ENCODE measurements around the gene EFEMP1. TPM values are rescaled to one million over a fixed set of nuclear protein-coding genes. Genes with fewer than 3 reads are reported as not detected.

The EFEMP1 gene
- total and polyA plus RNA-seq, 4 donors: 0.65 to 11.5 (median 6.5) TPM

DNA sequence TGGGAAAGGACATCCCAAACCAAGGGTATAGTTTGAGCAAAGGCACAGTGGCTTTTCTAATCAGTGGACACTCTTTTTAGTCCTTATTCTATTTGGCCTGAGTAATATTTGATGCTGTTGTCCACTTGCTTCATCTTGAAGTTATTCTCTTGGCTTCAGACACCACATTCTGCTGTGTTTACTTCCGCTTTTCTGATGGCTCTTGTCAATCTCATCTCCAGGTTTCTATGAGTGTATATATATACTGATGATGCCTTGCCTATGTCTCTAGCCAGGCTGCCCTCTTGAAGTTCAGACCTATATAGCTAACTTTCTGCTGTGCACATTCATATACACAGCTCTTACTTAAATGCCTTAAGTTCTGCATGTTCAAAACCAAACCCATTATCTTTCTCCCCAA is 83.1 kb downstream of the EFEMP1 start:
- Histone ChIP-seq H3K36me3 (ENCODE audit: control insufficient read depth in 4 of 4, insufficient read depth in 3 of 4, low read depth in 1 of 4, low read length in 3 of 4) (no peaks in the 10 kb centered on the region), H3K27ac (ENCODE audit: low read depth in 1 of 2, low read length in 2 of 2) (no peak overlapping the region), H3K9me3 (ENCODE audit: control insufficient read depth in 4 of 4, low read length in 3 of 4) (no peaks in the 10 kb centered on the region), H3K4me1 (ENCODE audit: control insufficient read depth in 4 of 4, insufficient read depth in 4 of 4, low read length in 3 of 4) (peaks cover 0 to 13% (median 9%) of the 10 kb centered on the region in 4 donors), H3K27me3 (ENCODE audit: control insufficient read depth in 4 of 4, insufficient read depth in 4 of 4, low read length in 3 of 4) (no peaks in the 10 kb centered on the region), H3K4me3 (ENCODE audit: low read depth in 1 of 3, low read length in 3 of 3) (no peak overlapping the region), H3K9ac (ENCODE audit: low read depth in 1 of 2, low read length in 2 of 2) (no peak overlapping the region)
- DNase-seq (ENCODE audit: low spot score): no peak
- TF ChIP-seq, protein P1, sequence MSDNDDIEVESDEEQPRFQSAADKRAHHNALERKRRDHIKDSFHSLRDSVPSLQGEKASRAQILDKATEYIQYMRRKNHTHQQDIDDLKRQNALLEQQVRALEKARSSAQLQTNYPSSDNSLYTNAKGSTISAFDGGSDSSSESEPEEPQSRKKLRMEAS (IDR thresholded peaks at IDR 0.05): no peak
- TF ChIP-seq YY1 (IDR thresholded peaks at IDR 0.05) (no peak), CTCF (IDR thresholded peaks at IDR 0.05; ENCODE audit: low read depth, low read length, missing input control) (no peak), NR2F2 (IDR thresholded peaks at IDR 0.05) (no peak), FOXA2 (IDR thresholded peaks at IDR 0.05) (no peak)
- WGBS: 89% methylated on average over 1 of the region's 1 CpG

- 36% methylated on average over 7 of the region's 7 CpGs for WGBS
- TF ChIP-seq HNF4A (conservative IDR thresholded peaks at IDR 0.05) (peak in 1 of 2 donors; percentile 39), FOXA2 (IDR thresholded peaks at IDR 0.05) (peak; percentile 27), GABPA (IDR thresholded peaks at IDR 0.05 in 1 of 2, conservative IDR thresholded peaks at IDR 0.05 in 1 of 2) (no peak), NR2F2 (IDR thresholded peaks at IDR 0.05) (no peak), RXRA (IDR thresholded peaks at IDR 0.05) (peak in 1 of 2 donors; percentile 29), EGR1 (IDR thresholded peaks at IDR 0.05; ENCODE audit: low read depth in 2 of 2) (no peak), CTCF (IDR thresholded peaks at IDR 0.05; ENCODE audit: low read depth, low read length, missing input control) (no peak), TAF1 (conservative IDR thresholded peaks at IDR 0.05) (no peak), ATF3 (IDR thresholded peaks at IDR 0.05) (no peak), ZBTB33 (IDR thresholded peaks at IDR 0.05) (peak; percentile 41), SP1 (IDR thresholded peaks at IDR 0.05) (peak; percentile 63), RAD21 (IDR thresholded peaks at IDR 0.05) (peak; percentile 14 to 15), JUND (IDR thresholded peaks at IDR 0.05) (no peak), FOXA1 (IDR thresholded peaks at IDR 0.05) (no peak), YY1 (IDR thresholded peaks at IDR 0.05) (peak; percentile 71)
- TF ChIP-seq, protein P1 (IDR thresholded peaks at IDR 0.05): no peak
- TF ChIP-seq, protein P2, sequence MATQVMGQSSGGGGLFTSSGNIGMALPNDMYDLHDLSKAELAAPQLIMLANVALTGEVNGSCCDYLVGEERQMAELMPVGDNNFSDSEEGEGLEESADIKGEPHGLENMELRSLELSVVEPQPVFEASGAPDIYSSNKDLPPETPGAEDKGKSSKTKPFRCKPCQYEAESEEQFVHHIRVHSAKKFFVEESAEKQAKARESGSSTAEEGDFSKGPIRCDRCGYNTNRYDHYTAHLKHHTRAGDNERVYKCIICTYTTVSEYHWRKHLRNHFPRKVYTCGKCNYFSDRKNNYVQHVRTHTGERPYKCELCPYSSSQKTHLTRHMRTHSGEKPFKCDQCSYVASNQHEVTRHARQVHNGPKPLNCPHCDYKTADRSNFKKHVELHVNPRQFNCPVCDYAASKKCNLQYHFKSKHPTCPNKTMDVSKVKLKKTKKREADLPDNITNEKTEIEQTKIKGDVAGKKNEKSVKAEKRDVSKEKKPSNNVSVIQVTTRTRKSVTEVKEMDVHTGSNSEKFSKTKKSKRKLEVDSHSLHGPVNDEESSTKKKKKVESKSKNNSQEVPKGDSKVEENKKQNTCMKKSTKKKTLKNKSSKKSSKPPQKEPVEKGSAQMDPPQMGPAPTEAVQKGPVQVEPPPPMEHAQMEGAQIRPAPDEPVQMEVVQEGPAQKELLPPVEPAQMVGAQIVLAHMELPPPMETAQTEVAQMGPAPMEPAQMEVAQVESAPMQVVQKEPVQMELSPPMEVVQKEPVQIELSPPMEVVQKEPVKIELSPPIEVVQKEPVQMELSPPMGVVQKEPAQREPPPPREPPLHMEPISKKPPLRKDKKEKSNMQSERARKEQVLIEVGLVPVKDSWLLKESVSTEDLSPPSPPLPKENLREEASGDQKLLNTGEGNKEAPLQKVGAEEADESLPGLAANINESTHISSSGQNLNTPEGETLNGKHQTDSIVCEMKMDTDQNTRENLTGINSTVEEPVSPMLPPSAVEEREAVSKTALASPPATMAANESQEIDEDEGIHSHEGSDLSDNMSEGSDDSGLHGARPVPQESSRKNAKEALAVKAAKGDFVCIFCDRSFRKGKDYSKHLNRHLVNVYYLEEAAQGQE (IDR thresholded peaks at IDR 0.05): no peak
- no peaks in the 10 kb centered on the region for H3K9me3 ChIP-seq (ENCODE audit: control insufficient read depth in 4 of 4, low read length in 3 of 4)
- H3K36me3 ChIP-seq (ENCODE audit: control insufficient read depth in 4 of 4, insufficient read depth in 3 of 4, low read depth in 1 of 4, low read length in 3 of 4): no peaks in the 10 kb centered on the region
- no peak overlapping the region for H3K27ac ChIP-seq (ENCODE audit: low read depth in 1 of 2, low read length in 2 of 2)
- no peaks in the 10 kb centered on the region for H3K27me3 ChIP-seq (ENCODE audit: control insufficient read depth in 4 of 4, insufficient read depth in 4 of 4, low read length in 3 of 4)
- no peak overlapping the region for H3K4me3 ChIP-seq (ENCODE audit: low read depth in 1 of 3, low read length in 3 of 3)
- H3K9ac ChIP-seq (ENCODE audit: low read depth in 1 of 2, low read length in 2 of 2): no peak overlapping the region
- peaks cover 0 to 13% (median 9%) of the 10 kb centered on the region in 4 donors for H3K4me1 ChIP-seq (ENCODE audit: control insufficient read depth in 4 of 4, insufficient read depth in 4 of 4, low read length in 3 of 4)
- no peak for DNase-seq (ENCODE audit: low spot score)
Measured at GRCh38 chr2:55839182-55839819, 84.3 kb downstream of the EFEMP1 start.
